GM19468 (cell line): Measurements from ENCODE around the gene SPINT1.

Experiments used
- ATAC-seq: cut with Tn5 transposase; IDR thresholded peaks from one replicate; pipeline ENCODE4 v1.9.1; 2021; ENCODE audit warnings: mild to moderate bottlenecking, moderate library complexity, moderate number of reproducible peaks; ENCODE audit not compliant: unreplicated experiment; ENCODE audit errors: extremely low read depth

SPINT1 gene

DNA sequence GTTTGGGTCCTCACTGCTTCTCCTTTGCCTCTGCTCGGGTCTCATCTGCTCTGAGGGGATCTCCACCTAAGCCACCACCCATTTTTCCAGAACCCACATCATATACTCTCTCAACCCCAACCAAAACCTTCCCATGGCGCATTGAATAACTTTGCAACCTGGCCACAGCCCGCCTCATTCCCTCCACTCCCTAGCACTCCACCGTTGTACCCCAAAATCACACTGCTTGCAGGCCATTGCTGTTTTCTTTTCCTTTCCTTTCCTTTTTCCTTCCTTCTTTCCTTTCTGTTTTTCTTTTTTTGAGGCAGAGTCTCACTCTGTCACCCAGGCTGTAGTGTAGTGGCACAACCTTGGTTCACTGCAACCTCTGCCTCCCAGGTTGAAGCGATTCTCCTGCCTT is 47.3 kb downstream of the SPINT1 start:
- ATAC-seq = no peak

DNA sequence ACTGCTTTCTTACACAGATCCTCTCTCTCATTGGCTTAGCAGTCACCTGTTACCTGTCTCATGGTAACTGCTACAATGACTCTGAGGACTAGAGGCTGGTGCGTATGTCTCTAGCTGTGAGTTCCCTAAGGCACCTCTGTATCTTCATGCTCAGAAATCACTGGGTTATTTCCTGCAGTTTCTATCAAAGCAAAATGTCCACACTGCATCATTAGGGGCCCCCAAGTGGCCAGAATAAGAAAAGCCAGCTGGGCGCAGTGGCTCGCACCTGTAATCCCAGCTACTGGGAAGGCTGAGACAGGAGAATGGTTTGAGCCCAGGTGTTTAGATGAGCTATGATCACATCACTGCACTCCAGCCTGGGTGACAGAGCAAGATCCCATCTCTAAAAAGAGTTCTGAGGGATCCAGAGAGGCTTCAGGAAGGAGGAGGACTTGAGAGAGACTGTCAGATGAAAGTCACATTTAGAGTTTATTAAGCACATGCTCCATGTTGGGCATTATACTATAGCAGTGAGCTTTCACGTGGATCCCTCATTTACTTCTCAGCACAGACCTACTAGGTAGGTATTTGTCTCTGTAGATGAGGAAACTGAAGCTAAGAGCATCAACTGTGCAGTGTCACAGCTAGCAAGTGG is 48.1 kb downstream of the SPINT1 start:
- ATAC-seq = no peak

DNA sequence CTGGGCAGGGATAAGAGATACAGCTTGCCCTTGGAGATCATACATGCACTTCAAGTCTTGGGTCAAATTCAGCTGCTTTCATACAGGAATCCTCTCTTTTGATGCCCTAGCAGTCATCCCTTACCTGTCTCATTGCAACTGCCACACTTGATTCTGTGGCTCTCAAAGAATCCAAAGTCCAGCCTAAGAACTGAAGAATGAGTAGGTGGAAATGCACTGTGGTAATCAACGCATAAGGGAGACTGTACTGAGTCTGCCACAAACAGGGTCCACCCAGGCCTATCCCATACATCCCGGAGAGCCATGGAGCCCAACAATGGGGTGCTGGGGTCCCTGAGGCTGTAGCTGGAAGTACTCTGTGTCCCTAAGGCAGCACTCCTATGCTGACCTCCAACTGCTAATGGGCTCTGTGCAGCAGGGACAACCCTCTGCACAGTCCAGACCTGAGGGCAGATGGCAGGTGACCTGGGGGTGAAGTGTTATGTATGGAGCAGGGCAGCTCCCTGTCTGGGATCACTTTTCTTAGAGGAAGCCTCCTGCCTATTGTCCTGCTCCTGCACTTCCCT is 48.7 kb downstream of the SPINT1 start:
- no peak for ATAC-seq

DNA sequence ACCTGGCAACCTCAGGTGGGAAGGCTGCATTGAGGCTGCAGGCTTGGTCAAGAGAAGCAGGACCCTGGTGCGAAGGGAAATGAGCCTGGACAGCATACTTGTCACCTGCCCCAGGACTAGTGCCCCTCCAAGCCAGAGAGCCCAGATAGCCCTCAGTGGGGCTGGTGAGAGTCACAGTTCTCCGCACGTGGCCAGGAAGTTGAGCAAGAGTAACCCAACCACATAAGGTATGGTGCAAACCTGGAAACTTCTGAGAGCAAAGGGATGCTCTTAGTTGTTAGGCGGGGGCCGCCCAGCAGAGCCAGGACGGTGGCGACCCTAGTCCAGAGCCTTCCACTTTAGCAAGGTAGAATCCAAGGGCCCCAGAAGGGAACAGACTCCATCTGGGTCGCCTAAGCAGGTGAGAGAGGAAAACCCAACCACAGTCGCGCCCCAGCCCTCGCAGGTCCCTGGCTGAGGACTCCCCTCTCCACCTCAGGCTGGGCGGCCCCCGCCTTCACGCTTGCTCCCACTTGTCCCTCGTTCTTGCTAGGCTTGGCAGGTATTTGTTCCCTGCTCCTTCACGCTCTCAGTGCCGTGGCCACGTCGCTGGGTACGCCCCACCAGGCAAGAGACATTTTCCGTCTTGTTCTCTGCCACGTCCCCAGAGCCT is 49.3 kb downstream of the SPINT1 start:
- no peak for ATAC-seq

DNA sequence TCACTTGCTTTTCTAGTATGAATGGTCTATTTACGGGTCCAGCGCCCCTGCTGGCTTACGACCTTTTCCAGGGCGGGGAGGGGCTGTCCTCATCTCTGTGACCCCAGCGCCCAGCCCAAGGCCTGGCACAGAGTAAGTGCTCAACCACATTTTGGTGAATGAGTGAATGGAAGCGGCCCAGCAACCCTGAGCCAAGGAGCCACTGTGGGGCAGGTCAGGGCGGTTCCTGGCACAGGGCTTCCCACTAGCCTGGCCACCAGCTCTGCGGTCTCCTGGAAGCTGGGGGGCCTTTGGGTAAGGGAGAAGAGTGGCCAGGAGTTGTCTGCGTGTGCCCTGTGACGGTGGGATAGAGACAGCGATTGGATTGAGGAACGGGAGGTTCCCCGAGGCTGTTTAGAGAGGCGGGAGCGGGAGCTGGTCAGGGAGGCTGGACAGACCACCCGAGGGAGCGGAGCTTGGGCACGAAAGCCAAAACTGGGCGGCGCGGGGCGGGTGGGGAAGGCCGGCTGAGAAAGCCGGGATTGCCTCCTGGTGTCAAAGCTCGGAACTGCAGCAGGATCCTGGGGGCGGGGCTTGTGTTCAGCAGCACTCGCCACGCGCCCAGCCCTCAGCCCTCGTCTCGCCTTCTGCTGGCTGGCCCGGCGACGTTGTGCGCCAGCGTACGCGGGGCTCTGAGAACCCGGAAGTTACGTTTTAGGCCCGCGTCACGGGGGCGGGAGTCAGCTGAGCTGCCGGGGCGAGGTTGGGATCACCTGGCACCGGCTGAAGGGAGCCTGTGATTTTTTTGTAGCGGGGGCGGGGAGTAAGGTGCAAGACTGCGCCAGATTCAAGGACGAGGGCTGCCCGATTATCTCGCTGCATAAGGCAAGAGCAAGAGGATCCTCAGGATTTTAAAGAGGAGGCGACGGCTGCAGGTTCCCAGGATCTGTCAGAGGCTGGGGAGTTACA is 50.2 kb downstream of the SPINT1 start, which contains the start of gene VPS18:
Gene VPS18, plus strand, starts transcription at position 718 of the 948 bp plus-strand sequence. CDS start 319 bp downstream, outside the sequence.
- ATAC-seq = peak; percentile 82

DNA sequence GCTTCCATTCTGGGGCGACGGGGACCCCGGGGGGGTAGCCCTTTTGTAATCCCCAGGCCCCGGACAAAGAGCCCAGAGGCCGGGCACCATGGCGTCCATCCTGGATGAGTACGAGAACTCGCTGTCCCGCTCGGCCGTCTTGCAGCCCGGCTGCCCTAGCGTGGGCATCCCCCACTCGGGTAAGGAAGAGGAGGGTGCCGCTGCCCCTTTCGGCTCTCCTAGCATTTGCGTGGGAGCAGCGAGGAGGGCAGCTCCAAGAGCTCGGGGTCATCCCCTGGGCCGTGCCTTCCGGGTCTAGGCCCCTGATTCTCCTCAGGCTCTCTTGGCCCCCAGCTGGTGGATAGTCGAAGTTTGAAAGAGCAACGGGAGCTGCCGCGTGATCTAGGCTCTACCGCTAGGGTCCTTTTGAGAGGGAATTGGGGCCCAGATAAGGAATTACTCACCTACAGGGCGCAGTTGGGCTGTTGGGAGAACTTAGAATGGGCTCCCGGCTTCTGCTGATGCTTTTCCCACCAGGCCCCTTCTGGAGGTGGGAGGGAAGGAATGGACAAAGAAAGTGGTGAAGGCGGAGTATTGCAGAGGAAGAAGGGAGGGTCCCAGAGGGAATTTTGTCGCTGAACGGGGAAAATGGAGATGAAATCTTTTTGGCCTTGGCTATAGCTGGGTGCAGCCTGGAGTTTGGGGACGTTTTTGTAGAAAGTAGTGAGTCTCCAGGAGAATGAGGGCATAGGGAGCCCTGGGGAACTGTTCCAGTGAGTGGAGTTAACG is 51.0 kb downstream of the SPINT1 start:
- no peak for ATAC-seq

DNA sequence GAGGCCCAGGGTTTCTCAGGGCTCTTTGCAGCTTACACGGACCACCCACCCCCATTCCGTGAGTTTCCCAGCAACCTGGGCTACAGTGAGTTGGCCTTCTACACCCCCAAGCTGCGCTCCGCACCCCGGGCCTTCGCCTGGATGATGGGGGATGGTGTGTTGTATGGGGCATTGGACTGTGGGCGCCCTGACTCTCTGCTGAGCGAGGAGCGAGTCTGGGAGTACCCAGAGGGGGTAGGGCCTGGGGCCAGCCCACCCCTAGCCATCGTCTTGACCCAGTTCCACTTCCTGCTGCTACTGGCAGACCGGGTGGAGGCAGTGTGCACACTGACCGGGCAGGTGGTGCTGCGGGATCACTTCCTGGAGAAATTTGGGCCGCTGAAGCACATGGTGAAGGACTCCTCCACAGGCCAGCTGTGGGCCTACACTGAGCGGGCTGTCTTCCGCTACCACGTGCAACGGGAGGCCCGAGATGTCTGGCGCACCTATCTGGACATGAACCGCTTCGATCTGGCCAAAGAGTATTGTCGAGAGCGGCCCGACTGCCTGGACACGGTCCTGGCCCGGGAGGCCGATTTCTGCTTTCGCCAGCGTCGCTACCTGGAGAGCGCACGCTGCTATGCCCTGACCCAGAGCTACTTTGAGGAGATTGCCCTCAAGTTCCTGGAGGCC is 55.8 kb downstream of the SPINT1 start:
- ATAC-seq = no peak

DNA sequence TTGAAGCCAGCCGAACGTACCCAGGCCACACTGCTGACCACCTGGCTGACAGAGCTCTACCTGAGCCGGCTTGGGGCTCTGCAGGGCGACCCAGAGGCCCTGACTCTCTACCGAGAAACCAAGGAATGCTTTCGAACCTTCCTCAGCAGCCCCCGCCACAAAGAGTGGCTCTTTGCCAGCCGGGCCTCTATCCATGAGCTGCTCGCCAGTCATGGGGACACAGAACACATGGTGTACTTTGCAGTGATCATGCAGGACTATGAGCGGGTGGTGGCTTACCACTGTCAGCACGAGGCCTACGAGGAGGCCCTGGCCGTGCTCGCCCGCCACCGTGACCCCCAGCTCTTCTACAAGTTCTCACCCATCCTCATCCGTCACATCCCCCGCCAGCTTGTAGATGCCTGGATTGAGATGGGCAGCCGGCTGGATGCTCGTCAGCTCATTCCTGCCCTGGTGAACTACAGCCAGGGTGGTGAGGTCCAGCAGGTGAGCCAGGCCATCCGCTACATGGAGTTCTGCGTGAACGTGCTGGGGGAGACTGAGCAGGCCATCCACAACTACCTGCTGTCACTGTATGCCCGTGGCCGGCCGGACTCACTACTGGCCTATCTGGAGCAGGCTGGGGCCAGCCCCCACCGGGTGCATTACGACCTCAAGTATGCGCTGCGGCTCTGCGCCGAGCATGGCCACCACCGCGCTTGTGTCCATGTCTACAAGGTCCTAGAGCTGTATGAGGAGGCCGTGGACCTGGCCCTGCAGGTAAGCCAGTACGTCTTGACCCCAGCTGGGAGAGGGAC is 56.6 kb downstream of the SPINT1 start:
- ATAC-seq = no peak

DNA sequence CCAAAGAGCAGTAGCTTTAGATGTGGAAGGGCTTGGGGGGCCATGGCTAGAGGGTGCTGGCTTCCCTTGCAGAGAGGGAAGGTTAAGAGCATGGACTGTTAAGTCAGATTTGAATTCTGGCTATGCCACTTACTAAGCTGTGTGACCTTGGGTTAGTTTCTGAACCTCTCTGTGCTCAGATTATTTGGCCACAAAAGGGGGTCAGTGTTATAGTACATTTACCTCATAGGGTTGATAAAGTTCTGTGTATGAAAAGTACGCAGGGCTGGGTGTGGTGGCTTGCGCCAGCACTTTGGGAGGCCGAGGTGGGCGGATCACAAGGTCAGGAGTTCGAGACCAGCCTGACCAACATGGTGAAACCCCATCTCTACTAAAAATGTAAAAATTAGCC is 57.2 kb downstream of the SPINT1 start:
- no peak for ATAC-seq

DNA sequence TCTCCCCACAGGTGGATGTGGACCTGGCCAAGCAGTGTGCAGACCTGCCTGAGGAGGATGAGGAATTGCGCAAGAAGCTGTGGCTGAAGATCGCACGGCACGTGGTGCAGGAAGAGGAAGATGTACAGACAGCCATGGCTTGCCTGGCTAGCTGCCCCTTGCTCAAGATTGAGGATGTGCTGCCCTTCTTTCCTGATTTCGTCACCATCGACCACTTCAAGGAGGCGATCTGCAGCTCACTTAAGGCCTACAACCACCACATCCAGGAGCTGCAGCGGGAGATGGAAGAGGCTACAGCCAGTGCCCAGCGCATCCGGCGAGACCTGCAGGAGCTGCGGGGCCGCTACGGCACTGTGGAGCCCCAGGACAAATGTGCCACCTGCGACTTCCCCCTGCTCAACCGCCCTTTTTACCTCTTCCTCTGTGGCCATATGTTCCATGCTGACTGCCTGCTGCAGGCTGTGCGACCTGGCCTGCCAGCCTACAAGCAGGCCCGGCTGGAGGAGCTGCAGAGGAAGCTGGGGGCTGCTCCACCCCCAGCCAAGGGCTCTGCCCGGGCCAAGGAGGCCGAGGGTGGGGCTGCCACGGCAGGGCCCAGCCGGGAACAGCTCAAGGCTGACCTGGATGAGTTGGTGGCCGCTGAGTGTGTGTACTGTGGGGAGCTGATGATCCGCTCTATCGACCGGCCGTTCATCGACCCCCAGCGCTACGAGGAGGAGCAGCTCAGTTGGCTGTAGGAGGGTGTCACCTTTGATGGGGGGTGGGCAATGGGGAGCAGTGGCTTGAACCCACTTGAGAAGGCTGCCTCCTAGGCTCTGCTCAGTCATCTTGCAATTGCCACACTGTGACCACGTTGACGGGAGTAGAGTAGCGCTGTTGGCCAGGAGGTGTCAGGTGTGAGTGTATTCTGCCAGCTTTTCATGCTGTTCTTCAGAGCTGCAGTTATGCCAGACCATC is 59.0 kb downstream of the SPINT1 start:
- no peak for ATAC-seq

DNA sequence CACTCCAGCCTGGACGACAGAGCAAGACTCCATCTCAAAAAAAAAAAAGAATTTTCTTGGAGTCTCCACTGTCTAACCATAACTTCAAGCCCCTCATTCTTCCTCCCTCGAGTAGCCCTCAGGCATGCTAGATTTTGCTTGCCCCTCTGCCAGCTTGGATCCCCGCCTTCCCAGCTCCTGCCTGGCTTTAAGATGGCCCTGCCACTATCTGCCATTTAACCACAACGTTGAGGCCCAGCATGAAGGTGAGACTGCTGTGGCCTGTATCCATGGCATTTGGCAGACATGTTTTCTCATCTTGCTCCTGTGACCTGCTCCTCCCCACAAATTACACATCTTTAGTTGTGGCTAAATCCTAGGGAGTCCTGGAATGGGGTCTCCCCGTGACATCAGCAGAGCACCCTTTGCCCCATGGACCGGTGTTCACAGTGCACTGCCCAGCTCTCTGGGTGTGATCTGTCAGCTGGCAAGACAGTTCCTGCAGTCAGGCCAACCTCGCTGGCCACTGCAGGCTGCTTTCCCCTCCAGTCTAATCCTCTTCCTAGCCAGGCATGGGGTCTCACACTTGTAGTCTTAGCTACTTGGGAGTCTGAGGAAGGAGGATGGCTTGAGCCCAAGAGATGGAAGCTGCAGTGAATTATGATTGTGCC is 60.8 kb downstream of the SPINT1 start:
- no peak for ATAC-seq

DNA sequence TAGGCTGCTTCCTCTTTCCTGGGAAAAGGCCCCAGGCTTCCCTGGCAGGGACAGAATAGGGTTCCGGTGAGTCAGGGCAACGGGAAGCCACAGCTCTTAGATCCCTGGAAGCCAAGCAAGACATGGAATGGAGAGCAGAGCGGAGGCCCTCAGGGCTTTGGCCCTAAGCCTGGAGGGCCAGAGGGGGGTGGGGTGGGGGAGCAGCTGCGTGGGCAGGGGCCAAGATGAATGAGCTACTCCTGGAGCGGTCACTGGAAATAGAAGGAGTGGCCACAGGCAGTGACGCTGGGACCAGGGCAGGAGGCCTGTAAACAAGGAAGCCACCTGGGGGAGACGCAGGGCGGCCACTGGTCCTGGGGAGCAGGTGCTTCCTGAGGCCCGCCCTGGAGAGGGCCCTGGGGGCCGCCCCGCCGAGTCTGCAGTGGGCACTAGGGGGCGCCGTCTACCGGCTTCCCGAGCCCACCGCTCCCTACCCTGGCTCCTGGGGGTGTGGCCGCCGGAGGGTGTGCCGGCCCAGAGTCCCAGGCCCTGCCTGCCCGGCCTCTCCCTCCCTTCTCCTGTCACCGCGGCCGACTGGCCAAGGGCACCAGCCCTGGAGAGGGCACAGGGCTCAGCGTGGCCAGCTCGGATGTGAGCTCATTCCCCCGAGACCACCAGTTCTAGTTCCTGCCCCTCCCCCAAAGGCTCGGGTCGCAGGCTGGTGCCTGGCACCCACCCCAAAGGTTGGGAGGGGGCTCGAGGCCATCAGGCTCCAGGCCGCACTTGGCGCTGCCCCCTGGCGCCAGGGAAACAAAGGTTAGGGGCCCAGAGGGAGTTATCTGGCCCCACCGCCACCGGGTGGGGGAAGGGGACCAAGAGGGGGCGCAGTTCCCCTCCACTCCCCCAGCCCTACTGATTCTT is 62.5 kb downstream of the SPINT1 start:
- ATAC-seq = peak; percentile 33

DNA sequence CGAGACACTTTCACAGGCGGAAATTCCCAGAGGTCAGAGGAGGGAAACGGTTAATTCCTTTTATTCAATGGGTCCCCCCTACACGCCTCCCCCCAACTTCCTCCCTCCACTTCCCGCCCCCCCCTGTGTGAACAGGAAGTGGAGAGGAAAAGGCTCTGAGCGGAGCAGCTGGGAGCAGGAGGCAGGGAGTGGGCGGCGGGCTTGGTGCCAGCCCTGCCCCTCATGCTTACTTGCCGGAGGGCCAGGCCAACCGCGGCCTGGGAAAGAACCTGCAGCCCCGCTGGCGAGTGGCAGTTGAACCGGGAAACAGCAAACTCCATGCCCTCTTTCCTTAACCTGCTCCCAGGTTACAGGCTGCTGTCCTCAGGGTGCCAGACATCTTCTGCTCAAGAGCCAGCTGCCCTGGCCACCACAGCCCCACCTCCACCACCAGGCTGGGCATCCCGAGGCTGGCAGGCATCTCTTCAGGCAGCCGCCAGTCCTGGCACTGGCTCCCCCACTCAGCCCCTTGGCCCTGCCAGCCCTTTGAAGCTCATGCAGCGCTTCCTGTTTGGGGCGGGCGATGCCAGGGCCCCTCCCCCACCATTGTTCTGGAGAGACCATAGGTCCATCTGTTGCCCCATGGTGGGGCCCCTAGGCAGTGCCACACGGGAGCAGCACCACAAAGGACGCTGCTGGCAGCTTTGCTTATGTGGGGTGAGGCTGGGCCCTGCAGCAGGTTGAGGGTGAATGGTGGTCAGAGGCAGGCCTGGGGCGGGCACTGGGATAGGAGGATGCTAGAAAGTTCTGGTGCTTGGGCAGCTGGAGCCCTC is 63.3 kb downstream of the SPINT1 start:
- ATAC-seq = no peak
